HFFc6 (cell line): ENCODE measurements around the gene MEDAG. TPM values are rescaled to one million over a fixed set of nuclear protein-coding genes. Genes with fewer than 3 reads are reported as not detected.

Source experiments
- DNase-seq: peaks from one replicate; pipeline ENCODE4 v3.0.0-alpha.2; 2018
- H3K27ac Mint-ChIP-seq: 2 replicates; pipeline ENCODE4 v1.8.0; 2020; ENCODE audit warnings: mild to moderate bottlenecking, mixed read lengths
- H3K27me3 Mint-ChIP-seq: 2 replicates; pipeline ENCODE4 v1.8.0; 2021; ENCODE audit warnings: mild to moderate bottlenecking, moderate library complexity, mixed read lengths; ENCODE audit not compliant: insufficient read depth
- H3K36me3 Mint-ChIP-seq: 2 replicates; pipeline ENCODE4 v1.8.0; 2021; ENCODE audit warnings: low read depth, mixed read lengths
- H3K4me1 Mint-ChIP-seq: 2 replicates; pipeline ENCODE4 v1.8.0; 2020; ENCODE audit warnings: low read depth, mixed read lengths
- H3K4me3 Mint-ChIP-seq: 2 replicates; pipeline ENCODE4 v1.8.0; 2020; ENCODE audit warnings: mild to moderate bottlenecking, moderate library complexity, mixed read lengths
- H3K9me3 Mint-ChIP-seq: 2 replicates; pipeline ENCODE4 v1.8.0; 2020; ENCODE audit warnings: mild to moderate bottlenecking, mixed read lengths
- CTCF ChIP-seq: fragments of 200-600 bp; sonication (generic); IDR thresholded peaks from 2 replicates; pipeline ENCODE4 v1.5.0; 2021; ENCODE audit warnings: antibody characterized with exemption, mild to moderate bottlenecking
- total RNA-seq, 6 experiments: library from RNA; stranded (reverse); fragmentation: NEBNext Ultra II Directional; extraction: Animal tissue kit (Norgen Biotek cat#: 25700); gene quantifications; 2 replicates in 1 of 6; 3 replicates in 5 of 6; pipeline ENCODE4 v1.2.3, GENCODE V29; 2021

The MEDAG gene
- total RNA-seq, 6 experiments from 2014 or later: 0.11 to 0.40 (median 0.33) TPM; not detected in 3

GRCh38 chr13:30908416-30908980 lies 2.4 kb downstream of the MEDAG start:
- no peak for TF ChIP-seq CTCF
- no peak for DNase-seq
- H3K9me3 Mint-ChIP-seq: no peaks in the 10 kb centered on the region
- no peaks in the 10 kb centered on the region for H3K36me3 Mint-ChIP-seq
- peaks cover 16% of the 10 kb centered on the region for H3K4me1 Mint-ChIP-seq
- no peak overlapping the region for H3K4me3 Mint-ChIP-seq
- H3K27me3 Mint-ChIP-seq: peaks cover 17% of the 10 kb centered on the region
- no peak overlapping the region for H3K27ac Mint-ChIP-seq

- H3K36me3 Mint-ChIP-seq: no peaks in the 10 kb centered on the region
Measured at GRCh38 chr13:30910676-30911075, 4.6 kb downstream of the MEDAG start.

GRCh38 chr13:30915691-30916541 lies 9.8 kb downstream of the MEDAG start:
- no peak for DNase-seq
- Mint-ChIP-seq H3K9me3 (no peaks in the 10 kb centered on the region), H3K4me3 (peak overlapping the region; percentile 57; the same call in 1 of the 2 replicates), H3K27ac (no peak overlapping the region), H3K27me3 (peaks cover 38% of the 10 kb centered on the region), H3K4me1 (peaks cover 17% of the 10 kb centered on the region), H3K36me3 (no peaks in the 10 kb centered on the region)
- no peak for TF ChIP-seq CTCF

More at GRCh38 chr13:30910676-30911075, 4.6 kb downstream of the MEDAG start:
- Mint-ChIP-seq H3K9me3 (no peaks in the 10 kb centered on the region), H3K4me3 (no peak overlapping the region), H3K4me1 (peaks cover 16% of the 10 kb centered on the region), H3K27ac (no peak overlapping the region), H3K27me3 (peaks cover 22% of the 10 kb centered on the region)
- DNase-seq: no peak
- no peak for TF ChIP-seq CTCF

DNA sequence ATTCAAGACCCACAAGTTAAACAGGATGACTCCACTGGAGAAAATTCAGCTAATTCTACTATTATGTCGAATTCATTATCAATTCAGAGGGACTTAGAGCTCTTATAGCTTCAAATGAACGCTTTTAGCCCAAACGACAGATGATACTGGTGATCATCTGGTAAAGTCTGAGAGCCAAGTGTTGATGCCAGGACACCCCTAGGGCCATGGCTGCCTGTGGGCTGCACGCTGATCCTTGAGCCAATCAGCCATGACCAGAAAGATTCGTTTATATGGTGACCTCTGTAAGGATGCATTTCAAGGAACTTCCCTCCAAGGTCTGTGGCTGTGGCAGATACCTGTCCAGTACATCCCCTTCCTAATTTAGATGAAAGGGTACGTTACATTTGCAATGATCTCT lies 10.9 kb downstream of the MEDAG start:
- no peak for TF ChIP-seq CTCF
- Mint-ChIP-seq H3K36me3 (no peaks in the 10 kb centered on the region), H3K9me3 (no peaks in the 10 kb centered on the region), H3K4me3 (no peak overlapping the region), H3K27ac (no peak overlapping the region), H3K4me1 (peaks cover 17% of the 10 kb centered on the region), H3K27me3 (peaks cover 41% of the 10 kb centered on the region)
- DNase-seq: no peak

GRCh38 chr13:30918662-30919405 lies 12.8 kb downstream of the MEDAG start:
- Mint-ChIP-seq H3K4me1 (peaks cover 17% of the 10 kb centered on the region), H3K27me3 (peaks cover 41% of the 10 kb centered on the region), H3K4me3 (no peak overlapping the region), H3K27ac (no peak overlapping the region), H3K9me3 (no peaks in the 10 kb centered on the region), H3K36me3 (no peaks in the 10 kb centered on the region)
- TF ChIP-seq CTCF: no peak
- DNase-seq: no peak
